Muscle layer of colon (tissue), 2 donors: Measurements from ENCODE around the gene TBL3.

Experiments used
- H3K27ac ChIP-seq: one replicate; pipeline ENCODE4 v1.7.0; 2013; ENCODE audit warnings: low read depth, mild to moderate bottlenecking, low read length, moderate library complexity
- H3K27me3 ChIP-seq, 2 donors: one replicate each; pipeline ENCODE4 v1.7.0; 2013; ENCODE audit warnings: low read length in 2 of 2, mild to moderate bottlenecking in 2 of 2; ENCODE audit not compliant: insufficient read depth in 2 of 2, control insufficient read depth in 1 of 2
- H3K36me3 ChIP-seq: one replicate; pipeline ENCODE4 v1.7.0; 2013; ENCODE audit warnings: mild to moderate bottlenecking, low read length; ENCODE audit not compliant: insufficient read depth
- H3K4me1 ChIP-seq: one replicate; pipeline ENCODE4 v1.7.0; 2013; ENCODE audit warnings: mild to moderate bottlenecking, low read length; ENCODE audit not compliant: insufficient read depth
- H3K4me3 ChIP-seq, 2 donors: one replicate each; pipeline ENCODE4 v1.7.0; 2013; ENCODE audit warnings: low read length in 2 of 2, low read depth in 1 of 2, mild to moderate bottlenecking in 1 of 2, moderate library complexity in 1 of 2
- H3K9ac ChIP-seq: one replicate; pipeline ENCODE4 v1.7.0; 2013; ENCODE audit warnings: low read length
- H3K9me3 ChIP-seq: one replicate; pipeline ENCODE4 v1.7.0; 2013; ENCODE audit warnings: mild to moderate bottlenecking, low read length
- donor health status: abdominal sarcoma.
- donor health status: Adenocarcinoma of cecum.

TBL3 gene

GRCh38 chr16:1971796-1972489, at the start of gene TBL3:
TBL3 (plus strand) TSS chr16:1972053; CDS start chr16:1972165, 112 bp downstream.
- H3K4me1 ChIP-seq, result peaks cover 20% of the 10 kb centered on the region
- peaks cover 4 to 6% of the 10 kb centered on the region in 2 donors for H3K27me3 ChIP-seq
- H3K9ac ChIP-seq, result peak within 1 kb of the TSS; percentile 80
- H3K27ac ChIP-seq, result peak within 1 kb of the TSS; percentile 98
- peaks cover 27% of the 10 kb centered on the region for H3K36me3 ChIP-seq
- no peaks in the 10 kb centered on the region for H3K9me3 ChIP-seq
- H3K4me3 ChIP-seq, result peak within 1 kb of the TSS; percentile 89 to 97

GRCh38 chr16:1922357-1922756, 49.5 kb upstream of the TBL3 start:
- Histone ChIP-seq H3K4me3 (no peak overlapping the region), H3K36me3 (no peaks in the 10 kb centered on the region), H3K9ac (no peak overlapping the region), H3K27ac (no peak overlapping the region), H3K9me3 (no peaks in the 10 kb centered on the region), H3K4me1 (no peaks in the 10 kb centered on the region), H3K27me3 (peaks cover 11 to 58% of the 10 kb centered on the region in 2 donors)

- Histone ChIP-seq H3K9ac (no peak overlapping the region), H3K4me1 (no peaks in the 10 kb centered on the region), H3K4me3 (no peak overlapping the region), H3K9me3 (no peaks in the 10 kb centered on the region), H3K27ac (no peak overlapping the region), H3K36me3 (no peaks in the 10 kb centered on the region), H3K27me3 (peaks cover 11 to 52% of the 10 kb centered on the region in 2 donors)
Observed at GRCh38 chr16:1923299-1924034, 48.4 kb upstream of the TBL3 start.

DNA sequence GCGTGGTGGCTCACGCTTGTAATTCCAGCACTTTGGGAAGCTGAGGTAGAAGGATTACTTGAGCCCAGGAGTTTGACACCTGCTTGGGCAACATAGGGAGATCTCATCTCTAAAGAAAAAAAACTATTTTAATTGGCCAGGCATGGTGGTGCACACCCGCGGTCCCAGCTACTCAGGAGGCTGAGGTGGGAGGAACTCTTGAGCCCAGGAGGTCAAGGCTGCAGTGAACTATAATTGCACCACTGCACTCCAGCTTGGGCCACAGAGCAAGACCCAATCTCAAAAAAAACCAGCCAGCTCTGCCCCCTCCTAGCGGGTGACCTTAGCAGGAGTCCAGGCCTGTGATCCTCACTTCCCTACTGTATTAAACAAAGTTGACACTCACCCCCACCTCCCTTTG, 47.8 kb upstream of the TBL3 start:
- no peaks in the 10 kb centered on the region for H3K9me3 ChIP-seq
- H3K9ac ChIP-seq, result no peak overlapping the region
- peaks cover 11 to 46% of the 10 kb centered on the region in 2 donors for H3K27me3 ChIP-seq
- no peak overlapping the region for H3K4me3 ChIP-seq
- no peaks in the 10 kb centered on the region for H3K36me3 ChIP-seq
- no peak overlapping the region for H3K27ac ChIP-seq
- H3K4me1 ChIP-seq, result no peaks in the 10 kb centered on the region

DNA sequence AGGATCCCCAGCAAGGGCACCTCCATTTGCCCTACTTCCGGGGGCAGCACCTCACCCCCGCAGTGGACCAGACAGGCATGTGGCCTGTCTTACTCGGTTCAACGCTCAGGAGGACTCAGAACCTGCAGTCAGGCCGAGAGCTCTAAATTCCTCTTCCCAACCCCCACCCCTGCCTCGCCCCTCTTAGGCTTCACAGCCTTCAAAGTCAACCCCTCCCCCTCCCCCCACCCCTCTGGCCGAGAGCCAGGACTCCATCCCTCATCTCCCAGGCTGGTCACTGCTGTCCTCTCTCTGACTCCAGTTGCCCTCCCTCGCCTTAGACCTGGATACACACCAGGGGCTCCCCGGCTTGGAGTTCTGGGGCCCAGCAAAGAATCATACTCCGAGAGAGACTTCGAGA, 45.6 kb upstream of the TBL3 start:
- Histone ChIP-seq H3K9me3 (no peaks in the 10 kb centered on the region), H3K27me3 (peaks cover 8 to 31% of the 10 kb centered on the region in 2 donors), H3K9ac (no peak overlapping the region), H3K4me3 (no peak overlapping the region), H3K36me3 (no peaks in the 10 kb centered on the region), H3K27ac (no peak overlapping the region), H3K4me1 (no peaks in the 10 kb centered on the region)

DNA sequence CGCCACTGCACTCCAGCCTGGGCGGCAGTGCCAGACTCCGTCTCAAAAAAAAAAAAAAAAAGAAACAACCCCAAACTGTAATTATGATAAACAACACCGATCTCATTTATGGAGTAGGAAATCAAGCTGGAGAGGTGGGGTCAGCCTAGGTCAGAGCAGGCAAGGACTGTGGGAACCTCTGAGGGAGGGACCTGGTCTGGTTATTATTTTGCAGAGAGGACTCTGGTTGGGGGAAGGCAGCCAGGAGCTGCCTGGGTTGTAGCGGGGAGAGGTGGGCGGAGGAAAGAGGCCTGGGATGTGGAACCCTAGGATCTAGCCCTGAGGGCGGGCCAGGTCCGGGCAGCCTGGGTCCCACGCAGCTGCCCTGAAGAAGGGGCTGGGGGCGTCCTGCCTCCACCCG, 42.7 kb upstream of the TBL3 start:
- Histone ChIP-seq H3K27ac (peak overlapping the region; percentile 70), H3K9ac (no peak overlapping the region), H3K4me3 (peak overlapping the region; percentile 48 to 75), H3K9me3 (no peaks in the 10 kb centered on the region), H3K27me3 (peaks cover 0 to 28% of the 10 kb centered on the region in 2 donors), H3K4me1 (no peaks in the 10 kb centered on the region), H3K36me3 (no peaks in the 10 kb centered on the region)

DNA sequence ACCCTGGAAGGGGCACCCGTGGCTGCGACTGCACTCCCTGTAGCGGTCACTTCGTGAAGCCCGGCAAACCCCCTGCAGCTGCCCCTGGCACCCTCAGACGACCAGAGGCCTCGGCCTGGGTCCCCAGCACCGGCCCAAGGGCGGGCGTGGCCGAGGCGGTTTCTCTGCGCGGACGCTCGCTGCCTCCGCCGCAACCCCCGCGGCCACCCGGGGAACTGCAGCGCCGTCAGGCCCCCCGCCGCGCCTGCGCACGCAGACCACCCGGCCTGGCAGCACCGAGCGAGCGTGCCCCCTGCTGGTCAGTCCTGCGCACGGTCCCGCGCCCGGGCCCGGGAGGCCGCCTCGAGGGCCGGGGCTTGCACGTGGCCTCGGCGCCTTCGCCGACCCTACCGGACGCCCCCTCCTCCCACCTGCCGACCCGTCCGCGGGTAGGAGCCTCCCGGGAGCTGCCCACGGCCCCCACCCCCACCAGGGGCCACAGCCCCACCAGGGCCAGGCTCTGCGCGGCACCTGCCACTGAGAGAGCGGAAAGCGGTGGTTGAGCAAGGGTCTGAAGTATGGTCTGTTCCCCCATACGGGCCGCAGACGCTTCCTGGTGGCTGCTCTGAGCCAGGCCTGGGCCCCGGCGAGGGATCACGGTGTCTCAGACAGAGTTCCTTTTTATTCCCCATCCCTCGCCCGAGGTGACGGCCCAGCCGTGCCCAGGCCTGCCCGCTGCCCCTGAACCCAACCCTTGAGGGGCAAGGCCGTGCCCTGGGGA, 42.1 kb upstream of the TBL3 start:
- H3K4me1 ChIP-seq, result no peaks in the 10 kb centered on the region
- no peaks in the 10 kb centered on the region for H3K9me3 ChIP-seq
- no peaks in the 10 kb centered on the region for H3K36me3 ChIP-seq
- H3K9ac ChIP-seq, result no peak overlapping the region
- H3K27me3 ChIP-seq, result peaks cover 0 to 22% of the 10 kb centered on the region in 2 donors
- H3K4me3 ChIP-seq, result peak overlapping the region; percentile 48 to 75
- peak overlapping the region; percentile 70 for H3K27ac ChIP-seq

DNA sequence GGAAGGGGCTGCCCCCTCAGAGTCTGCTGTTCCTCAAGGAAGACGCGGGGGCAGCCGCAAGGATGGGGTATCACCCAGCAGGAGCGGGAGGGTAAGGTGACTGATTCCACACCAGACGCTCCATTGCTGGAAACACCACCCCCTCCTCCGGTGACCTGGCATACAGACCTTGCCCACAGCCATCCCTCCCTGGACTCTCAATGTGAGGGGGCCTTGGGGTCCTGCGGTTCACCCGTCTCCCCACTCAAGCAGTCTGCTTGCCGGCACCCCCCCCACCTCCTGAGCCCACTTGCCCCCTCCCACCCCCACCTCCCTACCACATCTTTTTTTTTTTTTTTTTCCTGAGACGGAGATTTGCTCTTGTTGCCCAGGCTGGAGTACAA, 41.5 kb upstream of the TBL3 start:
- Histone ChIP-seq H3K4me1 (no peaks in the 10 kb centered on the region), H3K9me3 (no peaks in the 10 kb centered on the region), H3K36me3 (no peaks in the 10 kb centered on the region), H3K9ac (no peak overlapping the region), H3K4me3 (no peak overlapping the region), H3K27ac (no peak overlapping the region), H3K27me3 (peaks cover 0 to 21% of the 10 kb centered on the region in 2 donors)

GRCh38 chr16:1932050-1933028, 39.5 kb upstream of the TBL3 start:
- Histone ChIP-seq H3K4me3 (no peak overlapping the region), H3K9ac (no peak overlapping the region), H3K9me3 (no peaks in the 10 kb centered on the region), H3K36me3 (no peaks in the 10 kb centered on the region), H3K27ac (no peak overlapping the region), H3K27me3 (peaks cover 0 to 21% of the 10 kb centered on the region in 2 donors), H3K4me1 (no peaks in the 10 kb centered on the region)

GRCh38 chr16:1933097-1933661, 38.7 kb upstream of the TBL3 start:
- Histone ChIP-seq H3K9me3 (no peaks in the 10 kb centered on the region), H3K4me3 (no peak overlapping the region), H3K27ac (no peak overlapping the region), H3K27me3 (peaks cover 0 to 21% of the 10 kb centered on the region in 2 donors), H3K4me1 (no peaks in the 10 kb centered on the region), H3K36me3 (peaks cover 4% of the 10 kb centered on the region), H3K9ac (no peak overlapping the region)
